NCI-H345 treated with DMSO at 0.1 percent for 48 hours (cell line): ENCODE data around the gene CNOT6.

ENCODE experiments used
- DNase-seq: peaks from one replicate; lab custom pipeline; 2025; ENCODE audit not compliant: unreplicated experiment; lab: John Stamatoyannopoulos, UW

CNOT6 gene

GRCh38 chr5:180558232-180558631, 64.1 kb downstream of the CNOT6 start:
- no peak for DNase-seq

- DNase-seq: no peak
These were observed 69.8 kb downstream of the CNOT6 start for GRCh38 chr5:180563994-180564393.

- no peak for DNase-seq
These were observed 74.7 kb downstream of the CNOT6 start for GRCh38 chr5:180568914-180569313.

GRCh38 chr5:180575571-180575970, 81.4 kb downstream of the CNOT6 start:
- DNase-seq: no peak

GRCh38 chr5:180580681-180581080, 86.5 kb downstream of the CNOT6 start:
- no peak for DNase-seq

GRCh38 chr5:180583738-180584137, 89.6 kb downstream of the CNOT6 start:
- no peak for DNase-seq

GRCh38 chr5:180586204-180586603, 92.0 kb downstream of the CNOT6 start:
- no peak for DNase-seq

- DNase-seq: no peak
These were observed 92.7 kb downstream of the CNOT6 start for GRCh38 chr5:180586870-180587269.

GRCh38 chr5:180589771-180590542, 95.8 kb downstream of the CNOT6 start:
- DNase-seq: no peak

- no peak for DNase-seq
These were observed 96.5 kb downstream of the CNOT6 start for GRCh38 chr5:180590543-180591310.

- DNase-seq: no peak
These were observed 97.2 kb downstream of the CNOT6 start, which contains the start of gene SCGB3A1 for GRCh38 chr5:180591311-180591887. SCGB3A1 (minus strand) TSS chr5:180591499; CDS start chr5:180591462, 37 bp downstream.

GRCh38 chr5:180592176-180592575, 98.0 kb downstream of the CNOT6 start:
- DNase-seq: no peak

GRCh38 chr5:180593446-180594206, 99.4 kb downstream of the CNOT6 start:
- DNase-seq: no peak

- DNase-seq: no peak
These were observed 100.3 kb downstream of the CNOT6 start for GRCh38 chr5:180594311-180595045.

GRCh38 chr5:180595046-180595379, 100.8 kb downstream of the CNOT6 start:
- no peak for DNase-seq

- no peak for DNase-seq
These were observed 101.4 kb downstream of the CNOT6 start for GRCh38 chr5:180595381-180596114.

- DNase-seq: no peak
These were observed 102.0 kb downstream of the CNOT6 start for GRCh38 chr5:180596115-180596667.

GRCh38 chr5:180596668-180597231, 102.6 kb downstream of the CNOT6 start:
- no peak for DNase-seq

- DNase-seq: no peak
These were observed 104.1 kb downstream of the CNOT6 start for GRCh38 chr5:180598316-180598701.
